HEK293 (cell line): ENCODE results near the gene VASP.

Experiments used
- CTCF ChIA-PET: fragments of 350-600 bp; formaldehyde crosslinking; extraction: SDS; loops from one replicate; lab custom pipeline; 2021; ENCODE audit warnings: antibody characterized with exemption; lab: Yijun Ruan, JAX
- POLR2A ChIA-PET: fragments of 300-600 bp; formaldehyde crosslinking; extraction: SDS; loops from one replicate; lab custom pipeline; 2020; ENCODE audit warnings: antibody characterized with exemption, inconsistent platforms; lab: Yijun Ruan, JAX
- H3K27ac ChIP-seq: fragments of 200-500 bp; sonication (Bioruptor generic); 2 replicates; pipeline ENCODE4 v1.5.1; 2014; ENCODE audit warnings: low read depth, low read length, control low read depth, inconsistent platforms; ENCODE audit errors: extremely low read depth
- H3K36me3 ChIP-seq, 2 experiments: fragments of 200-500 bp in 1 of 2; sonication (Bioruptor generic) in 1 of 2; 1 replicate in 1 of 2; 2 replicates in 1 of 2; pipeline ENCODE4 v1.5.1; 2014 to 2017; ENCODE audit warnings: inconsistent platforms in 2 of 2, low read length in 2 of 2; ENCODE audit not compliant: control insufficient read depth in 2 of 2, insufficient read depth in 1 of 2
- H3K4me1 ChIP-seq: fragments of 200-500 bp; sonication (Bioruptor generic); 2 replicates; pipeline ENCODE4 v1.5.1; 2014; ENCODE audit warnings: mild to moderate bottlenecking, low read length, inconsistent platforms; ENCODE audit not compliant: control insufficient read depth, insufficient read depth
- H3K4me3 ChIP-seq: 2 replicates; pipeline ENCODE4 v1.5.1; 2011; ENCODE audit warnings: low read depth, mild to moderate bottlenecking, control low read depth, low read length, moderate library complexity
- H3K9me3 ChIP-seq: fragments of 200-500 bp; sonication (Bioruptor generic); 2 replicates; pipeline ENCODE4 v1.5.1; 2014; ENCODE audit warnings: low read depth, low read length, inconsistent platforms; ENCODE audit not compliant: control insufficient read depth, insufficient read depth
- CTCF ChIP-seq: fragments of 450-650 bp; formaldehyde crosslinking; IDR thresholded peaks from 2 replicates; pipeline ENCODE4 v1.5.1; 2016; ENCODE audit warnings: missing biosample characterization, missing genetic modification characterization
- GLIS1 ChIP-seq: fragments of 450-650 bp; formaldehyde crosslinking; IDR thresholded peaks from 2 replicates; pipeline ENCODE4 v1.5.1; 2016; ENCODE audit warnings: missing biosample characterization, missing genetic modification characterization
- KLF17 ChIP-seq: fragments of 450-650 bp; formaldehyde crosslinking; IDR thresholded peaks from 2 replicates; pipeline ENCODE4 v1.5.1; 2016; ENCODE audit warnings: missing biosample characterization, missing genetic modification characterization
- KLF7 ChIP-seq: fragments of 450-650 bp; formaldehyde crosslinking; IDR thresholded peaks from 2 replicates; pipeline ENCODE4 v1.5.1; 2016; ENCODE audit warnings: missing biosample characterization, missing genetic modification characterization, borderline replicate concordance
- OVOL3 ChIP-seq: fragments of 450-650 bp; formaldehyde crosslinking; IDR thresholded peaks from 2 replicates; pipeline ENCODE4 v1.5.1; 2016; ENCODE audit warnings: missing biosample characterization, missing genetic modification characterization
- TCF7L2 ChIP-seq: IDR thresholded peaks from 2 replicates; pipeline ENCODE4 v1.6.1; 2011; ENCODE audit warnings: low read depth, mild to moderate bottlenecking, inconsistent platforms, low read length, moderate library complexity, borderline replicate concordance
- ZBTB11 ChIP-seq: fragments of 450-650 bp; formaldehyde crosslinking; conservative IDR thresholded peaks from 2 replicates; pipeline ENCODE4 v1.5.1; 2016; ENCODE audit warnings: low read depth, missing biosample characterization, missing genetic modification characterization
- ZBTB21 ChIP-seq: fragments of 450-650 bp; formaldehyde crosslinking; IDR thresholded peaks from 2 replicates; pipeline ENCODE4 v1.5.1; 2017; ENCODE audit warnings: missing biosample characterization, missing genetic modification characterization
- ZFHX2 ChIP-seq: fragments of 450-650 bp; formaldehyde crosslinking; conservative IDR thresholded peaks from 2 replicates; pipeline ENCODE4 v1.5.1; 2016; ENCODE audit warnings: missing biosample characterization, missing genetic modification characterization
- ZFP37 ChIP-seq: fragments of 450-650 bp; formaldehyde crosslinking; IDR thresholded peaks from 2 replicates; pipeline ENCODE4 v1.5.1; 2016; ENCODE audit warnings: missing biosample characterization, missing genetic modification characterization
- ZFP41 ChIP-seq: fragments of 450-650 bp; formaldehyde crosslinking; IDR thresholded peaks from 2 replicates; pipeline ENCODE4 v1.5.1; 2016; ENCODE audit warnings: missing biosample characterization, missing genetic modification characterization, borderline replicate concordance
- ZNF132 ChIP-seq: fragments of 450-650 bp; formaldehyde crosslinking; IDR thresholded peaks from 2 replicates; pipeline ENCODE4 v1.5.1; 2017; ENCODE audit warnings: missing biosample characterization, missing genetic modification characterization, borderline replicate concordance
- ZNF138 ChIP-seq: fragments of 450-650 bp; formaldehyde crosslinking; IDR thresholded peaks from 2 replicates; pipeline ENCODE4 v1.5.1; 2016; ENCODE audit warnings: missing biosample characterization, missing genetic modification characterization, borderline replicate concordance
- ZNF2 ChIP-seq: fragments of 450-650 bp; formaldehyde crosslinking; IDR thresholded peaks from 2 replicates; pipeline ENCODE4 v1.5.1; 2016; ENCODE audit warnings: missing biosample characterization, missing genetic modification characterization
- ZNF24 ChIP-seq: fragments of 450-650 bp; formaldehyde crosslinking; IDR thresholded peaks from 2 replicates; pipeline ENCODE4 v1.5.1; 2016; ENCODE audit warnings: missing biosample characterization, missing genetic modification characterization
- ZNF26 ChIP-seq: fragments of 450-650 bp; formaldehyde crosslinking; IDR thresholded peaks from 2 replicates; pipeline ENCODE4 v1.5.1; 2016; ENCODE audit warnings: missing biosample characterization, missing genetic modification characterization
- ZNF341 ChIP-seq: fragments of 450-650 bp; formaldehyde crosslinking; IDR thresholded peaks from 2 replicates; pipeline ENCODE4; 2016; ENCODE audit warnings: low read depth, missing biosample characterization, missing genetic modification characterization
- ZNF362 ChIP-seq: fragments of 450-650 bp; formaldehyde crosslinking; IDR thresholded peaks from 2 replicates; pipeline ENCODE4 v1.5.1; 2016; ENCODE audit warnings: missing biosample characterization, missing genetic modification characterization
- ZNF391 ChIP-seq: fragments of 450-650 bp; formaldehyde crosslinking; IDR thresholded peaks from 2 replicates; pipeline ENCODE4 v1.5.1; 2016; ENCODE audit warnings: low read depth, missing biosample characterization, missing genetic modification characterization, borderline replicate concordance
- ZNF426 ChIP-seq: fragments of 450-650 bp; formaldehyde crosslinking; IDR thresholded peaks from 2 replicates; pipeline ENCODE4 v1.5.1; 2017; ENCODE audit warnings: missing biosample characterization, missing genetic modification characterization, mild to moderate bottlenecking, inconsistent platforms, moderate library complexity
- ZNF48 ChIP-seq: fragments of 450-650 bp; formaldehyde crosslinking; IDR thresholded peaks from 2 replicates; pipeline ENCODE4 v1.5.1; 2016; ENCODE audit warnings: missing biosample characterization, missing genetic modification characterization
- ZNF514 ChIP-seq: fragments of 450-650 bp; formaldehyde crosslinking; IDR thresholded peaks from 2 replicates; pipeline ENCODE4 v1.5.1; 2016; ENCODE audit warnings: missing biosample characterization, missing genetic modification characterization
- ZNF530 ChIP-seq: fragments of 450-650 bp; formaldehyde crosslinking; IDR thresholded peaks from 2 replicates; pipeline ENCODE4 v1.5.1; 2016; ENCODE audit warnings: low read depth, missing biosample characterization, missing genetic modification characterization
- ZNF548 ChIP-seq: fragments of 450-650 bp; formaldehyde crosslinking; IDR thresholded peaks from 2 replicates; pipeline ENCODE4 v1.5.1; 2016; ENCODE audit warnings: missing biosample characterization, missing genetic modification characterization
- ZNF555 ChIP-seq: fragments of 450-650 bp; formaldehyde crosslinking; conservative IDR thresholded peaks from 2 replicates; pipeline ENCODE4 v1.5.1; 2017; ENCODE audit warnings: missing biosample characterization, mild to moderate bottlenecking, missing genetic modification characterization, inconsistent platforms
- ZNF580 ChIP-seq: fragments of 450-650 bp; formaldehyde crosslinking; IDR thresholded peaks from 2 replicates; pipeline ENCODE4 v1.5.1; 2016; ENCODE audit warnings: missing biosample characterization, missing genetic modification characterization
- ZNF596 ChIP-seq: fragments of 450-650 bp; IDR thresholded peaks from 2 replicates; pipeline ENCODE4 v1.5.0; 2018; ENCODE audit warnings: missing biosample characterization, mild to moderate bottlenecking, missing genetic modification characterization, moderate library complexity
- ZNF785 ChIP-seq: fragments of 450-650 bp; formaldehyde crosslinking; IDR thresholded peaks from 2 replicates; pipeline ENCODE4 v1.5.1; 2016; ENCODE audit warnings: missing biosample characterization, missing genetic modification characterization

VASP gene

GRCh38 chr19:45506989-45507871, at the start of gene VASP:
Gene VASP (plus strand): TSS chr19:45507479. CDS start chr19:45507772, 293 bp downstream.
- CTCF ChIA-PET: interaction anchor here (1.0 to 1.8 kb wide), 3 partner anchors 10 to 134 kb away, joined by 3 to 10 read pairs (median 3); no protein-coding TSS in a partner anchor
- POLR2A ChIA-PET: interaction anchor here (0.6 to 1.6 kb wide), 7 partner anchors 8 to 1286 kb away, joined by 3 to 4 read pairs (median 3); no protein-coding TSS in a partner anchor
- Histone ChIP-seq H3K4me3 (peak within 1 kb of the TSS; percentile 87), H3K4me1 (peaks cover 15% of the 10 kb centered on the region), H3K9me3 (no peaks in the 10 kb centered on the region), H3K27ac (peak within 1 kb of the TSS; percentile 82), H3K36me3 (no peaks in the 10 kb centered on the region)
- 0 out of 2 replicates have a peak, but pooled peaks have one; percentile 37 for TF ChIP-seq GLIS1 (tag by site-specific recombination)
- no peak for TF ChIP-seq ZNF548 (tag by site-specific recombination)
- TF ChIP-seq ZFP37 (tag by site-specific recombination): no peak
- no peak for TF ChIP-seq ZNF341
- no peak for TF ChIP-seq ZNF514
- TF ChIP-seq ZNF138 (tag by site-specific recombination): no peak
- TF ChIP-seq KLF17 (tag by site-specific recombination): no peak
- TF ChIP-seq ZNF596 (tag by site-specific recombination): no peak
- no peak for TF ChIP-seq ZNF785 (tag by site-specific recombination)
- peak; percentile 28; the same call in 1 of the 2 replicates for TF ChIP-seq ZNF24 (tag by site-specific recombination)
- TF ChIP-seq KLF7: 0 out of 2 replicates have a peak, but pooled peaks have one; percentile 13
- no peak for TF ChIP-seq ZBTB21 (tag by site-specific recombination)
- peak; percentile 37; the same call in 1 of the 2 replicates for TF ChIP-seq CTCF (tag by site-specific recombination)
- no peak for TF ChIP-seq ZNF2 (tag by site-specific recombination)
- TF ChIP-seq ZBTB11 (tag by site-specific recombination): peak; percentile 57
- no peak for TF ChIP-seq ZNF362 (tag by site-specific recombination)
- TF ChIP-seq TCF7L2: no peak
- no peak for TF ChIP-seq ZNF48 (tag by site-specific recombination)
- no peak for TF ChIP-seq OVOL3 (tag by site-specific recombination)
- TF ChIP-seq ZNF26: no peak
- peak; percentile 27; the same call in 1 of the 2 replicates for TF ChIP-seq ZFHX2
- no peak for TF ChIP-seq ZNF426
- TF ChIP-seq ZNF391 (tag by site-specific recombination): no peak
- TF ChIP-seq ZNF580 (tag by site-specific recombination): no peak
- TF ChIP-seq ZNF132 (tag by site-specific recombination): no peak
- no peak for TF ChIP-seq ZNF530 (tag by site-specific recombination)
- TF ChIP-seq ZFP41: no peak
- TF ChIP-seq ZNF555: no peak
